ENCODE data around the gene NRCAM.

GRCh38 chr7:108128514-108128913 lies 327.7 kb downstream of the NRCAM start:
- TF ChIP-seq CTCF (IDR thresholded peaks at IDR 0.05): no peak
- no peak for TF ChIP-seq ELK1 (IDR thresholded peaks at IDR 0.05; ENCODE audit: low read depth, low read length)
- no peak for TF ChIP-seq REST (IDR thresholded peaks at IDR 0.05)
- TF ChIP-seq CBX8 (IDR thresholded peaks at IDR 0.05): no peak
- TF ChIP-seq CHD2 (IDR thresholded peaks at IDR 0.05; ENCODE audit: low read length, partially characterized antibody): no peak
- no peak for TF ChIP-seq HDAC2 (IDR thresholded peaks at IDR 0.05)
- no peak for TF ChIP-seq MAZ (IDR thresholded peaks at IDR 0.05; ENCODE audit: borderline replicate concordance, low read depth, low read length)
- no peak for TF ChIP-seq ESRRA (IDR thresholded peaks at IDR 0.05; ENCODE audit: borderline replicate concordance, low read length)
- TF ChIP-seq EP300 (IDR thresholded peaks at IDR 0.05): no peak
- TF ChIP-seq POLR2A (IDR thresholded peaks at IDR 0.05; ENCODE audit: low read length): no peak
- TF ChIP-seq MAX (IDR thresholded peaks at IDR 0.05): no peak
- no peak for TF ChIP-seq GATA3 (IDR thresholded peaks at IDR 0.05; ENCODE audit: borderline replicate concordance)
